GM23338 (cell line): ENCODE results near the gene TERB1.

Experiments
- CREB1 ChIP-seq: fragments of 250-450 bp; sonication (Bioruptor Pico); IDR thresholded peaks from 2 replicates; pipeline ENCODE4 v1.5.0; 2020; ENCODE audit warnings: low read depth, mild to moderate bottlenecking, moderate library complexity
- EZH2 ChIP-seq: fragments of 200-600 bp; sonication (generic); IDR thresholded peaks from one replicate; pipeline ENCODE4 v1.8.0; 2017; ENCODE audit warnings: antibody characterized with exemption, mild to moderate bottlenecking, low read depth; ENCODE audit not compliant: unreplicated experiment
- EZH2phosphoT487 ChIP-seq: fragments of 200-600 bp; sonication (generic); IDR thresholded peaks from one replicate; pipeline ENCODE4 v1.8.1; 2018; ENCODE audit warnings: antibody characterized with exemption; ENCODE audit not compliant: unreplicated experiment
- POLR2AphosphoS5 ChIP-seq: IDR thresholded peaks from 2 replicates; pipeline ENCODE4 v1.6.1; 2016; ENCODE audit warnings: antibody characterized with exemption, low read depth
- TF ChIP-seq, protein P1 (sequence below), 2 experiments: fragments of 200-600 bp in 1 of 2; sonication (generic) in 1 of 2; conservative IDR thresholded peaks; 2 replicates each; pipeline versions ENCODE4 v1.5.1 to v1.6.1; 2016 to 2017; ENCODE audit warnings: antibody characterized with exemption in 2 of 2, low read depth in 2 of 2, mild to moderate bottlenecking in 2 of 2, moderate library complexity in 1 of 2
- TF ChIP-seq, protein P2 (sequence below): IDR thresholded peaks from one replicate; pipeline ENCODE4 v1.6.1; 2018; ENCODE audit warnings: antibody characterized with exemption; ENCODE audit not compliant: unreplicated experiment

DNA sequence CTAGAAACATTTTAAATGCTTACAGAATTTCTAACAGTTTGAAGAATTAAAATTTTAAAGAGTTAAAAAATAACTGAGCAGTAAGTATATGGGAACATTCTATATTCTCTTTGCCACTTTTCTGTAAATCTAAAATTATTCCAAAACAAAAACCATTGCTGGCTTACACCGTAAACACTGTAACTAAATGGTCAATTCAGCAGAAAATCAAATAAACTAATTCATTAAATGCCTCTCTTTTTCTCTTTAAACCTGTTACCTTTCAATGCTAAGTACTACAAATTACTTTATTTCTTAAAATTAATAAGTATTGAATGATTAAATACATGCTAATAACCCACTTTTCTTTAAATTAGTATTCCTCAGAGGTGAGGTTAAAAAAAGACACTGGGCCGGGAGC, 14.0 kb downstream of the TERB1 start:
- no peak for TF ChIP-seq EZH2
- no peak for TF ChIP-seq POLR2AphosphoS5
- TF ChIP-seq, protein P1, sequence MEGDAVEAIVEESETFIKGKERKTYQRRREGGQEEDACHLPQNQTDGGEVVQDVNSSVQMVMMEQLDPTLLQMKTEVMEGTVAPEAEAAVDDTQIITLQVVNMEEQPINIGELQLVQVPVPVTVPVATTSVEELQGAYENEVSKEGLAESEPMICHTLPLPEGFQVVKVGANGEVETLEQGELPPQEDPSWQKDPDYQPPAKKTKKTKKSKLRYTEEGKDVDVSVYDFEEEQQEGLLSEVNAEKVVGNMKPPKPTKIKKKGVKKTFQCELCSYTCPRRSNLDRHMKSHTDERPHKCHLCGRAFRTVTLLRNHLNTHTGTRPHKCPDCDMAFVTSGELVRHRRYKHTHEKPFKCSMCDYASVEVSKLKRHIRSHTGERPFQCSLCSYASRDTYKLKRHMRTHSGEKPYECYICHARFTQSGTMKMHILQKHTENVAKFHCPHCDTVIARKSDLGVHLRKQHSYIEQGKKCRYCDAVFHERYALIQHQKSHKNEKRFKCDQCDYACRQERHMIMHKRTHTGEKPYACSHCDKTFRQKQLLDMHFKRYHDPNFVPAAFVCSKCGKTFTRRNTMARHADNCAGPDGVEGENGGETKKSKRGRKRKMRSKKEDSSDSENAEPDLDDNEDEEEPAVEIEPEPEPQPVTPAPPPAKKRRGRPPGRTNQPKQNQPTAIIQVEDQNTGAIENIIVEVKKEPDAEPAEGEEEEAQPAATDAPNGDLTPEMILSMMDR (conservative IDR thresholded peaks at IDR 0.05; ENCODE audit: low read depth in 2 of 2) = no peak
- TF ChIP-seq EZH2phosphoT487 = no peak
- no peak for TF ChIP-seq CREB1 (CRISPR knock-in tag)
- TF ChIP-seq, protein P2, sequence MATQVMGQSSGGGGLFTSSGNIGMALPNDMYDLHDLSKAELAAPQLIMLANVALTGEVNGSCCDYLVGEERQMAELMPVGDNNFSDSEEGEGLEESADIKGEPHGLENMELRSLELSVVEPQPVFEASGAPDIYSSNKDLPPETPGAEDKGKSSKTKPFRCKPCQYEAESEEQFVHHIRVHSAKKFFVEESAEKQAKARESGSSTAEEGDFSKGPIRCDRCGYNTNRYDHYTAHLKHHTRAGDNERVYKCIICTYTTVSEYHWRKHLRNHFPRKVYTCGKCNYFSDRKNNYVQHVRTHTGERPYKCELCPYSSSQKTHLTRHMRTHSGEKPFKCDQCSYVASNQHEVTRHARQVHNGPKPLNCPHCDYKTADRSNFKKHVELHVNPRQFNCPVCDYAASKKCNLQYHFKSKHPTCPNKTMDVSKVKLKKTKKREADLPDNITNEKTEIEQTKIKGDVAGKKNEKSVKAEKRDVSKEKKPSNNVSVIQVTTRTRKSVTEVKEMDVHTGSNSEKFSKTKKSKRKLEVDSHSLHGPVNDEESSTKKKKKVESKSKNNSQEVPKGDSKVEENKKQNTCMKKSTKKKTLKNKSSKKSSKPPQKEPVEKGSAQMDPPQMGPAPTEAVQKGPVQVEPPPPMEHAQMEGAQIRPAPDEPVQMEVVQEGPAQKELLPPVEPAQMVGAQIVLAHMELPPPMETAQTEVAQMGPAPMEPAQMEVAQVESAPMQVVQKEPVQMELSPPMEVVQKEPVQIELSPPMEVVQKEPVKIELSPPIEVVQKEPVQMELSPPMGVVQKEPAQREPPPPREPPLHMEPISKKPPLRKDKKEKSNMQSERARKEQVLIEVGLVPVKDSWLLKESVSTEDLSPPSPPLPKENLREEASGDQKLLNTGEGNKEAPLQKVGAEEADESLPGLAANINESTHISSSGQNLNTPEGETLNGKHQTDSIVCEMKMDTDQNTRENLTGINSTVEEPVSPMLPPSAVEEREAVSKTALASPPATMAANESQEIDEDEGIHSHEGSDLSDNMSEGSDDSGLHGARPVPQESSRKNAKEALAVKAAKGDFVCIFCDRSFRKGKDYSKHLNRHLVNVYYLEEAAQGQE = no peak
